Measurements from ENCODE around the gene DCST1.
A peak's percentile ranks its signal among the peaks of the same experiment; 100 is the strongest.

The DCST1 gene

DNA sequence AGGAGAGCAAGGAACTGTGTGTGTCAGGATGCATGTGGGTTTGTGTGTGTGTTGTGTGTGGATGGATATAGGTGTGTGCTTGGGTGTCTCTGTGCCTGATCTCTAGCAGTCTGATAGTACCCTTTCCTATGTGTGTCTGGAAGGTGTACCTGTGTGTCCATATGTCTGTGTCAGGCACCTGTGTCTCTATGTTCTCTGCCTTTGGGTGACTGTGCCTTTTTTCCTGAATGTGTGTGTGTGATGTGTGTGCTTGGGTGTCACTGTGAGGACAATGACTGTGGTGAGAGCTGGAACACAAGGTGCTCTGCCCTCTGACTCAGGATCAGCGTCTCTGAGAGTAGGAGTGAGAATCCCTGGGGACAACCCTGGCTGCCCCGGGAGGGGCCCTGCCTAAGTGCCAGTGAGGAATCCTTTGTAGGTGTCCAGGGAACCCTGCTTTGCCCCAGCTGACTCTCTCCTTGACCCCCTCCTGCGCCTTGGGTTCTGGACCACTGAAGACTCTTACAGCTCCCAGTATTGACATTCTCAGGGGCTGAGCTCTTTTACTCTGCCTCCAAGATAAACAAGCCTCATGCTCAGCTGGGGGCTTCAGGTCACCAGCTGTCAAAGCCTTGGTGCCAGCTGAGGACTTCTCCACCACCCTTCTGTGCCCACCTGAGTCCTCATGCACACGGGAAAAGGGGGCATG lies 44.3 kb downstream of the DCST1 start:
- no peak for DNase-seq

DNA sequence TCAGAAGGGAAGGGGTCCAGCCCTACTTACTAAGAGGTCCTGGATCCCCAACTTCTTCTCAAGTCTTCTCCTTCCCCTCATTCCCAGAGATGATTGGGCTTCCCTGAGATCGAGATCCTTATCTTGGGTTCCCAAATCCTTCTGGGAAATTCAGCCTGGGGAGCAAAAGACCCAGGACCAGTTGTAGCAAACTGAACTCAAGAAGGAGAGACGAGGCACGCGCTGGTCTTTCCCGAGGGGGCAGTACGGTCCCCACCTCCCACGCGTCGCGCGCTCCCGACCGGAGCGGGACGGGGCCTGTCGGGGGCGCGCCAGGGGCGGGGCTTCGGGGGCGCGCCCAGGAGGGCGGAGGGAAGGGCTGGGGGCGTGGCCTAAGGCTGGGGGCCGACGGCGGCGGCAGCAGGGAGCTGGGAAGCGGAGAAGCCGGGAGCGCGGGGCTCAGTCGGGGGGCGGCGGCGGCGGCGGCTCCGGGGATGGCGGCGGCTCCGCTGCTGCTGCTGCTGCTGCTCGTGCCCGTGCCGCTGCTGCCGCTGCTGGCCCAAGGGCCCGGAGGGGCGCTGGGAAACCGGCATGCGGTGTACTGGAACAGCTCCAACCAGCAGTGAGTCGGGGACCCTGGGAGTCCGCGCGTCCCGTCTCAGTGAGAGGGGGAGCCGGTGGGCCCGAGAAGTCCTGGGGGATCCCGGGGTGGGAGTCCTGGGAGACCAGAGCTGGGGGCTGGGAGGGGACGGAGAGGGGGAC lies 45.0 kb downstream of the DCST1 start, which contains the start of gene EFNA3:
Gene EFNA3, plus strand, starts transcription at position 369 of the 741 bp plus-strand sequence. Its CDS starts 105 bp downstream, at position 474.
- peak; percentile 54 for DNase-seq

DNA sequence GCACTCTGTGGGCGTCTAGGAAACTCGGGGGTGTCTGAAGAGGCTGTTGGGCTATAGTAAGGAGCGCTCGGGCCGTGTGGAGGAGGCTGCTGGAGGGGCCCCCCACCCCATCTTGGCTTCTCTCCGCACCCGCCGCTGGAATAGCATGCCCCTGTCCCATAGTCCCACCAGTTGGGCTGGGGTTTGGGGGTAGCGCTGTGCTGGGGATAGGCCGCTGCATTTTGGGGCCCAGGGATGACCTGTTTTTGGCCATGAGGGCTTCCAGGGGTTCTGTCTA lies 45.5 kb downstream of the DCST1 start:
- no peak for DNase-seq

DNA sequence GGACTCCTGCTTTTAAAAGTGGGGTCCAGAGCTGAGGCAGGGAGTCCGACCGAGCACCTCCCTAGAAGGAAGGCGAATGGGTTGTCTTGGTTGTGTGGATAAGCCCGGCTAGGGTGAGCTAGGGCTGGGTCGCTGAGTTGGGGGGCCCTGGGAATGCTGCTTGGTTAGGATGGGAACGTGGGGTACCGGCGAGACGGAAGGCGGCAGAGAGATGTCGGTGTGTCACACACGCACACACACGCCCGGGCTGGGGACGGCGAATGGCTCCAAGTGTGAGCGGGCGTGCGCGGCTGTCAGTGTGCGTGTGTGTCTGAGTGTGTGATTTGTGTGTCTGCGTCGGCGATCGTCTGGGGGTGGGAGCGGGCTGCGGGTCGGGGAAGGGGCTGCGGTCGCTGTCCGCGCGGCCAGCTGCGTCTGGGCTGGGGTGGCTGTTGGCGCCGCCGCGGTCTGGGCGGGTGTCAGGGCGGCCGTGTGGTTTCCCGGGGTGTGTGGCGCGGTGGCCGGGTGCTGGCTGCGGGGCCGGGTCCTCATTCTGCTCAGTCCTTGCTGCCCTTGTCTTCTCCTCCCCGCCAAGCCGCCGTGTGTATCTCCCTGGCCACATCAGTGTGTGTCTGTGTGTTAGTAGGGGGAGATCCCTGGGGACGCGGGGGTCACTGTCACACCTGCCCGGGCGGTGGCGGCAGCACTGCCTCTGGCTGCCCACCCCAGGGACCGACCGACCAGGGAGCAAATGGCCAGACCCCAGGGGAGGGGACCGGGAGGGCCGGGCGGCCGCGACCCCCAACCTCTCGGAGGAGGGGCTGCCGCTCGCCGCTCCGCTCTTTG lies 46.1 kb downstream of the DCST1 start:
- DNase-seq, result no peak

GRCh38 chr1:155080312-155081228 lies 46.9 kb downstream of the DCST1 start:
- no peak for DNase-seq

GRCh38 chr1:155081472-155082300 lies 48.1 kb downstream of the DCST1 start:
- DNase-seq, result no peak

- no peak for DNase-seq
Measured at GRCh38 chr1:155082301-155083051, 48.9 kb downstream of the DCST1 start.

GRCh38 chr1:155083052-155083541 lies 49.5 kb downstream of the DCST1 start:
- no peak for DNase-seq

DNA sequence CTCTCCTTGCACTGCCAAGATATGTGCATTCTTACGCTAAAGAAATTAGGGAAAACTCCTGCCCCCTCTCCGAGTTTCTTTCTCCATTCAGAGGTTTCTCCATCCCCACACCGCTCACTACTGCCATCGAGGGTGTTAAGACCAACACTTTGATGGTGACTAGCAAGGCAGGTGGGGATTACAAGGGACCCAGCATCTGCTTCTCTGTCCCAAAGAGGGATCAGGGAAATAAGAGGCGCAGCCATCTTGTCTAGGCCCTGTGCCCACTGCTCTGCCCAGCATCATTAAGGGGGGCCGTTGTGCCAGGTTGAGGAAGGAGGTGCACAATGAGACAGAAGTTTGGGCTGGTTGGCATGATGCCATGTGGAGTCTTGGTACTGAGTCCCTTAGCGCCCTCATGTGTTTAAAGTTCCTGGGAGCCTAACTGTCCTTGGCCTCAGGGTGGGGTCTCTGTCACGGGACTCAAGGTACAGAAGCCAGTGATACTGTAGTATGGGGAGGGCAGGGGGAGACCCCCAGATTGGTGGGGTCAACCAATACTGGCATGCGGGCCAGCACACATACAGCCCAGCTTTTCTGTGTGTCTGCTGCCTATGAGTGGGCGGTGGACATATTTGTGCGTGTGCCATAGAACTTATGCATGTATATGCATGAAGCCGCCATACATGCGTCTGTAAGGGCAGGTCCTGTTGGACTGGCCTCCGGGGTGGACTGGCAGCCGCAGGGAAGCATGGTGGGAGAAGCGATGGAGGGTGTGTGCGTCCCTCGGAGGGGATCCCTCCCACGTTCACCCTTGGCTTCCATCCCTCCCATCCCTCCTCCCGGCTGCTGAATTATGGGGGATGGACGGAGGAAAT lies 50.5 kb downstream of the DCST1 start:
- DNase-seq, result no peak

- DNase-seq, result peak; percentile 88
Measured at GRCh38 chr1:155084722-155085503, 51.3 kb downstream of the DCST1 start.

DNA sequence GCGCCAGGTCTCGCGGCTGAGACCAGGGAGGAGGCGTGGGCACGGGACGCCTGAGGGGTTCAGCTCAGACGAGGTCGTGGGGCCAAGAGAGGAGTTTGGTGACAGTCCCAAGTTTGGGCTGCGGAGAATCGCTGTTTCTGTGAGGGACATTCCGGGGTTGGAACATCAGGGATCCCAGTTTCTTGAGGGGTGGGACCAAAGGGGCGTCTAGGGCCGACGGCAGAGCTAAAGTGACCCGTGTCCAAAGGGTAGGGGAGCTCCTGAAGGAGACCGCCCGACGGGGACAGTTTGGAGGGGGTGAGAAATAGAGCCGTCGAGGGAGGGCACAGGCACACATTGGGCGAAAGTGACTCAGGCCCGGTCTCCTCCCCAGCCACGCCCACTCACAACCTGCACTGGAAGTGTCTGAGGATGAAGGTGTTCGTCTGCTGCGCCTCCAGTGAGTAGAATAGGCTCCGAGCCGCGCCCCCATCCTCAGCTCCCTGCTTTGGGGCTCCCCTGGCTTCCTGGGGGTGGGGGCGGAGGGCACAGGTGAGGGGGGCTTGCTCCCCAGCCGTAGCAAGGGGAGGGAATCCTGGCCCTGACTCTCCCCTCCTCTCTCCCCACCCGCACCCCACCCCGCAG lies 52.0 kb downstream of the DCST1 start:
- peak; percentile 62 for DNase-seq

GRCh38 chr1:155086128-155086741 lies 52.6 kb downstream of the DCST1 start:
- peak; percentile 69 for DNase-seq

- DNase-seq, result no peak
Measured at GRCh38 chr1:155086856-155087535, 53.4 kb downstream of the DCST1 start.

DNA sequence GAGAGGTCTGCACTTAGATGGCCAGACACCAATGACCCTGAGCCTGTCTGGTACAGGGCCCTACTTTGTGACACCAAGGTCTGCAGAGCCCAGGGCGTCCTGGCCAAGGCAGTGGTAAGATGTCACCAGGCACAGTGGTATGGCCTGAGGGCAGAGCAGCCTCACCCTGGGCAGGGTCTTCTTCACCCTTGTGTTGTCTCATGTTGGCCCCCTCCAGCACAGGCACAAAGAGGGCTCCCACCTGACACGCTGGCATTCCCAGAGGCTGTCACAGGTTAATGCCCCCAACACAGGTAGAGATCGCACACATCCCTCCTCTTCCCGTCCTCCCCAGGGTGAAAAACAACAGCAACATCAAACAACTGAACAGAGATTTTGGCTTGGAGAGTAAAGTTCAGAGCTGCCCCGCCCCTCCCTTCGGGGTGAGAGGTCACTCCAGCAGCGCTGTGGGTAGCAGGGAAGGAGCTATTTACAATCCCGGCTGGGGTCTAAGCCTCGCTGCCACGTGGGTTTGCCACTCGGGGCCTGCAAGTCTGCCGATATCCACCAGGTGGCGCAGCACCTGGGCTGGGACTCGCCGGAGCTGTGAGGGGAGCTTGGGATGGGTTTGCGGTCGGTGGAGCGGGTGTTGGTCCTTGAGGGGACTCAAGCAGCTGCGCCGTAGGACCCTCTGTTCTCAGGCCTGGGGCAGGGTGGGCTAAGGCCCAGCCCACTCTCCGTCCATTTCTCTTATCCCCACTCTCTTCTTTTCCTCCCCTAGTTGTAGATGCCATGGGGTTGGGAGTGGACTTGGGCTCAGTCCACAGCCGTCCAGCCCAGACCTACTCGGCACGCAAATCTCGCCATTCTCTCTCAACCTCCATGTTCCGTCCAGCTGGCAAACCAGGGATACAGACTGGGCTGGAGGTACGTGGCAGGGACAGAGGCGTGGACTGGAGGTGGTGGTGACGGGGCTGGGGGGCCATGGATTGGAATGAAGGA lies 57.7 kb downstream of the DCST1 start:
- DNase-seq, result peak; percentile 61

- DNase-seq, result no peak
Measured at GRCh38 chr1:155092131-155092530, 58.5 kb downstream of the DCST1 start.

GRCh38 chr1:155092641-155093040 lies 59.0 kb downstream of the DCST1 start:
- DNase-seq, result no peak
